NCI-H2107 treated with DMSO at 0.1 percent for 48 hours (cell line): ENCODE results near the gene HGF.
"Not testable (repeated sequence)": the region's sequence is repeated elsewhere in the genome, so short reads cannot be mapped to it uniquely, and the experiment has no call there.

Source experiments
- DNase-seq: peaks from one replicate; lab custom pipeline; 2025; ENCODE audit not compliant: unreplicated experiment; lab: John Stamatoyannopoulos, UW

The HGF gene

DNA sequence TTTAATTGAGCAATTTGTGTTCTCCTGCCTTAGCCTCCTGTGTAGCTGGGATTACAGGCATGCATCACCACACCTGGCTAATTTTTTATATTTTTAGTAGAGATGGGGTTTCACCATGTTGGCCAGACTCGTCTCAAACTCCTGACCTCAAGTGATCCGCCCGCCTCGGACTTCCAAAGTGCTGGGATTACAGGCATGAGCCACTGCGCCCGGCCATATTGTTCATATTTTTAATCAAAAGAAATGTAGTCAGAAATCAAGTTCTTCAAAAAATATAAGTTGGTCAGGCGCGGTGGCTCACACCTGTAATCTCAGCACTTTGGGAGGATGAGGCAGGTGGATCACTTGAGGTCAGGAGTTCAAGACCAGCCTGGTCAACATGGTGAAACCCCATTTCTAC, 47.6 kb downstream of the HGF start:
- DNase-seq: not testable (repeated sequence)

DNA sequence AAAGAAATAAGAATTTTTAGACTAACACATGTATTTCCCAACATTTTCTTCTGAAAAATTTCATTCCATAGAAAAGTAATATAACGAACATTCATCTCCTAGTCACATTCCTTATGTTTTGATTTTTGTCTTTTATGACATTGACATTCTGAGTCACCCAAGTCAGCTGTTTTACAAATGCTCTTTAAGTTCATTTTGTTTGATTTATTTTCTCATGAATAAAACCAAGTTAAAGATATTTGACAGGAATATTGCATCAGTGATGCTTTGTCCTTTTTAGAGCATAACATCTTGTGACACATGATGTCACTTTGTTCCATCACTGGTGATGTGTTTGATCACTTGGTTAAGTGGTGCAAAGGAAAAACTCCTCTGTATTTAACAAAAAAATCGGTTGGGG, 48.4 kb downstream of the HGF start:
- no peak for DNase-seq

GRCh38 chr7:81719865-81720264, 50.0 kb downstream of the HGF start:
- DNase-seq: no peak

DNA sequence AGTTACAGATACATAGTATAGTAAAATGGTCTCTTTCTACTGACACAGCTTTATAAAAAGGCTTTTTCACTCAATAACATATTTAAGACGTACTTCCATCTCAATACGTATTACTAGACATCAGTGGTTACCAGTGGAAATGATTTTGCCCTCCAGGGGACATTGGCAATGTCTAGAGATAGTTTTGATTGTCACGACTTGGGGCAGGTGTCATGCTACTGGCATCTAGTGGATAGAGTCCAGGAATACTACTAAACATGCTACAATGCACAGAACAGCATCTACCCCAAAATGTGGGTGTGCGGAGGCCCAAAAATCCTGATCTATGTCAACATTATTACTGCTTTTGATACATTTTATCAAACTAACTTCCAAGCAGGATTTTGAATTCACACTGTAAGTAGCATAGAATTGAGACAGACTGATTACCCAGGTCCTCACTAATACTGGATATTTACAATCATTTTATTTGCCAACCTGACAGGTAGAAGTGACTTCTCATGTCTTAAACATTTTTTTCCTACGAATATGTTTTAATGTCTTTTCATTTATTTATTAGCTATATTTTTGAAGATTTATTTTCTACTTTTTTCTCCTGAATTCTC, 53.8 kb downstream of the HGF start:
- peak; percentile 33 for DNase-seq

DNA sequence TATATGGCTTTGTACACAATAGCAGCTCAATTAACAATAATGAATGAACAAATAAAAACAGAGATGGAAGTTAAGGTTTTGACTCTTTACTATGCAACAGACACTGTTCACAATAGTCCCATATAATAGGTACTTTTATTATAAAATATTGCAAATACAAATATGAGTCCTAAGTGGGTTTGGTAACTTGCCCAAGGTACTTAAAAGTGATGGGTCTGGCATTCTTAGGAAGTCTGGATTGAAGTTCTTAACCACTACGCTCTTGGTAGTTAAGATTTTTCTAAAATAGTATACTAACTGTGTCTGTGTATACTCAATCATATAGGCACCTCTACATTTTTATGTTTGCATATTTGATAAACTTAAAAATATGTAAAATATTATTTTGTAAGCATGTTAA, 55.5 kb downstream of the HGF start:
- no peak for DNase-seq

DNA sequence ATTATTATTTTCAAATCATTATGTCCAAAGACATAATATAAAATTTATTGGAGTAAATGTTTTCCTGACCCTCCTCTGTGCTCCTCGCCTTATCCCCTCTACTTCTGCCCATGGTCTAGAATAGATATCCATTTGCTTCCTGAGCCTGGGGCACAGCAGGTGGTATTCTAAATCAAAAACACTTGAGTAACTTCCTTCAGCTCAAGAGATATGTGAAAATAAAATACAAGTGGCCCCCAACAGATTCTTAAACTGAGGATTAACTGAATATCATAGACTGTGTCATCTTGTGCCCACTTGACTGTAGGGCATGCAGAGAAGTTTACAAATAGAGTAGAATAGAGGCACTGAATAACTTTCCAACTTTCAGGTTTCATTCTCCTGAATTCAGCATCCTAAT, 59.1 kb downstream of the HGF start:
- DNase-seq: no peak

DNA sequence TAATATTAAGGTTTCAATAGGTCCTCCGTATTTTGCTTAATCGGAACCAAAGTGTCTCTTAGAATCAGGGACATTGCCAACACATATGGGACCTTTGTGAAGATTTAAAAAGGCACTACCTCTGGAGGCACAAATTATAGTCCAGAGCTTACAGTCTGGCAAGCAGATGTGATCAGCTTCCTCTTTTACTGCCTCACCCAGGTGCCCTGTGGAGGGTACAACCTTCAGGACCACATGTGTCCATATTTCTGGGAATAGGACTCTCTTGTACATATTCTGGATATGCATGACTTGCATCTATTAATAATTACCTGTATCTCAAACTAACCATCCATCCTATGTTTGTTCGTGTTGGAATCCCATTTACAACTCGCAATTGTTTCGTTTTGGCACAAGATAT, 60.0 kb downstream of the HGF start:
- no peak for DNase-seq

GRCh38 chr7:81707966-81708365, 61.9 kb downstream of the HGF start:
- no peak for DNase-seq

DNA sequence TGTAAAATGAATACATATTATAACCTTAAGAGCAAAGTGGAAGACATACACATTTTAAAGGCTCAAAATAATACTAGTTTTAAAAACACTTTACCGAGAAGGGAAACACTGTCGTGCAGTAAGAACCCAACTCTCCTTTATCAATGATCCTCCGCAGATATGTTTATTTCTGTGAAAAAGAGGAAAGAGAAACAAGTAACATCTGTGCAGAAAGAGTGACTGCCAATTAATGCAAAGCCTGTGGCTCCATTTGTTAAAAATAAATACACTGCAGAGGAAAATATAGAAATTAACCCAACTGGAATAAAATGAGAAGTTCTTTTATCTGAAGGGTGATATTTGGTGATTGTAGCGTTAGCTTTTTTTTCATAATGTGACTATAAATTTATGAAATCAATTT, 62.7 kb downstream of the HGF start:
- DNase-seq: no peak

DNA sequence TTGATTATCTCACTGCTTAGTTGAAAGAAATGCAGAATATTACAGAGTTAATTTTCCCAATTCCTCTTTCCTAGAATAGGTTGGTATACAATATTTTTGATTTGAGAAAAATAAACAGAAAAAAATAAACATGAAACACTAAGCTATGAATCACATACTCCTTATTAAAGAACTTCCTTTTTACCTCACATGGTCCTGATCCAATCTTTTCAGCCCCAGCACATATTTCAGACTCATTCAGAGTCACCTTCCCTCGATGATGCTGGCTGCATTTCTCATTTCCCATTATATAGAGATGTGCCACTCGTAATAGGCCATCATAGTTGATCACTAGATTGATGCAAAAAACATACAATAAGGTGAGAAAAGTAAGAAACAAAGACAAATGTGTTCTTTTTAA, 64.6 kb downstream of the HGF start:
- no peak for DNase-seq

DNA sequence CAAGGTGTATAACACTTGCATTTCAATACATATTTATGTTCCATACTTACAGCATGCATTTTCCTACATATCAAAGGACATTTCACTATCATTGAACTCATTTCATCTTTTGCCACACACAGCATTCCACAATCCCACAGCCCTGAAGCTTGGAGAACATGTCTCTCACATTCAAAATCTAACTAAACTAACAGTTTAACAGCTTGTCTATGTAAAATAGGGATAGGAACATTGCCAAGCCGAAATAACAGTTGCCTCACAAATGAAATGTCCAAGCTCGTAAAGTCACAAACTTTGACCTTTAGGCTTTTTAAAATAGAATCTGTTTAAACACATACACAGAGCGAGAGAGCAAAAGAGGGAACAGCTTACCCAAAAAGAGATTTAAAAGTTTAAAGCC, 65.3 kb downstream of the HGF start:
- DNase-seq: no peak

DNA sequence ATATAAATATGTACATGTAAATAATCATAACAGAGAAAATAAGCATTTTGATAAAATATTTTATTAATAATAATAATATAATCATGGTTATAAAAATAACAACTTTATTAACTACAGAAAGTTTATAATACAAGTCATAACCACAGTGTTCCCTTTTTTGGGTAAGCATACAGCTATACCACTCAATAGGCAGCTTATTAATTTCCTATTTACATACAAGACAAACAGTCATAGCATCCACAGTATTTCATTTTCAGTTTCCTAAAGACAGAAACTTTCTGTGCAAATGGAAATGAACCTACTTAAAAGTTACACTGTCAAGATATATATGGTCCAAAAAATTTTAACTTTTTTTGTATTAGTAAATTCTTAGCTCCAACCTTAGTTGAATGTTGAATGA, 70.9 kb downstream of the HGF start:
- no peak for DNase-seq

DNA sequence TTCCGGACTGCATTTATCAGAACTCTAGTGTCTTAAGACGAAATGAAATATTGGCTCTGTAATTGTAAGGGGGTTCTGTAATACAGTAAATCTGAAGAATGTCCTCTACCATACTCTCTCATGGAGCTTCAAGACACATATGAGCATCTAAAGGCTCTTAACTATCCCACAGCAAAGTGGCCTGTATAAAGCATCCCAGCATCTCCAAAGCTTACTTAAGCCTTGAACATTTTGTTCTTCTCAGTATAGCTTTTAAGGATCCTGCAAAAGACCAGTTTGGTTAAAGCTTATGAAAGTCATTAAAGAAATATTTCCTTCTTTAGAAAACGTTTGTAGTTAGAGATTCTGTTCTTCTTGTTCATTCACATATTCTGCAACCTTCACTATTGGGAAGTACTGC, 75.1 kb downstream of the HGF start:
- no peak for DNase-seq

- no peak for DNase-seq
Observed at GRCh38 chr7:81693894-81694293, 76.0 kb downstream of the HGF start.

GRCh38 chr7:81693080-81693479, 76.8 kb downstream of the HGF start:
- no peak for DNase-seq

DNA sequence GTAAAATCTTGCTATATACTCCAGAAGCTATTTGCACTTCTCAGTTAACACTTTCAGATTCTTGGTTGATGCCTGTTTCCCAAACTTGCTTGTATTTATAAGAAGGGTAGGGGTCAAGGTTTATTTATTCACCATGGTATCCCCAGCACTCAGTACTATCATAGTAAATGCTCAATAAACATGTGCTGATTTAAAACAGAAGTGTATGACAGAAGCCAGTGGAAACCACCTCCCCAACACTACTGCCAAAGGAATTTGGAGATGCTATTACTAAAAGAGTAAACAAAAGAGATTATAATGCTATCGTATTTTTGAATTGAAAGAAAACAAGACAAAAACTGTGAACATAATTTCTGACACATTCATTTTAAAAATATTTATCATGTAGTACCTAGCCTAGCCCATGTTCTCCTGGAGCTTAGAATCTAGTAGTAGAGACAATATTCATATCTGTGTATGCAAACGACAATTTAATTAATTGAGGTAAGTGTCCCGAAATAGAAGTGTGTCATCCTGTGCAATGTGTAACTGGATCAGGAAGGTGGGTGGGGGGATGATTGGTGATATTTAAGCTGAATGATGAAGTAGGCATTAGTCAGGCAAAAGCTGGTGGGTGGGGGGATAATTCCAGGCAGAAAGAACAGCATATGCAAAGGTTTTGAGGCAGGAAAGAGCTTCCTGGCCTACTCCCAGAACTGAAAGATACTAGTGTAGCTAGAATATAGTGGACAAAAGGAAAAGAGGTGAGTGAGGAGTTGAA, 77.5 kb downstream of the HGF start:
- no peak for DNase-seq

DNA sequence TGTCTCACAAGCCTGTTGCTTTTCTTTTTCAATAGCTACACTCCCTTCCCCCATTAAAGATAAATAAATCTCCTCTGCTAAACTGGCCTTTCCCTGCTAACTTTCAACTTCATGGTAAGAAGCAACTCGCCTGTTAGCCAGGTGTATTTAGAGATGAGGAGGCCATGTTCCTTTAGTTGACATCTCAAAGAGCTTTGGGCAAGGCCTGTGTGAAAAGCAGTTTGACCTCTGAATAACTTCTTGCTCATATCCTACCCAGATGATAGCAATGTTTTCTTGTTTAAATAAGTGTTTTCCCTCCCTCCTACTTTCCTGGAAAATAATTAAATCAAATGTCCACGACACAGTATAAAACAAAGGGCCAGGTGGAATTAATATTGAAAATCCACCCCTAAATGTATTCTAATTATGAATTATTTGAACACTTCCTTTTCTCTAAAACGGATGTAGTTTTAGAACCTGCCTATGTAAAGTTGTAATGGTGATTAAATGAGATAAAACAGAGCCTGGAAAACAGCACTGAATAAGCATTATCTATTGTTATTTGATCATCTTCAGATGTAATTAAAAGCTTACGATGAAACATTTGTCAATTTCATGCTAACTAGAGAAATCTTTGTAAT, 78.5 kb downstream of the HGF start:
- DNase-seq: no peak

- DNase-seq: no peak
Observed at GRCh38 chr7:81690688-81691087, 79.2 kb downstream of the HGF start.

DNA sequence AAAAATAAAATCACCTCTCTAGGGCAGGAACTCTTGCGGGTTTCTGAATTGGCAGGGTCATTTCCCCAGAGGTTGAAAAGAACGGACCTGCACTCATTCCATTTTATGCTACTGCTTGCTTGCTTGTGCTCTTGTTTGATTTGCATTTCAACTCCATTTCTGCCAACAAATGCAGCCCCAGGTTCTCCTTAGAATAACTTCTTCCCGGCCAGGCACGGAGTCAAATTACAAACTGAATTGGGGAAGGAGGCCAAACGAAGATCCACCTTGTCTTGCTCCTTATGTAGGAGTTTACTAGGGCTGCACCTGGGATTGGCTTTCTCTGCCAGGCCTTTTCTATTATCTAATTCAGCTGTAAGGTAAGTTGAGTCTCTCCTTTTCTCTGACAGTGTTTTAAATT, 79.6 kb downstream of the HGF start:
- DNase-seq: no peak

- DNase-seq: peak; percentile 55
Observed at GRCh38 chr7:81688622-81689411, 81.0 kb downstream of the HGF start.

GRCh38 chr7:81687062-81687461, 82.8 kb downstream of the HGF start:
- no peak for DNase-seq
